Measurements from ENCODE around the gene LRP1B. TPM values are rescaled to one million over a fixed set of nuclear protein-coding genes. Genes with fewer than 3 reads are reported as not detected.

The LRP1B gene
- total and polyA plus RNA-seq, 4 donors = 0.01 to 0.84 (median 0.17) TPM

GRCh38 chr2:142112757-142113221 lies 18.0 kb downstream of the LRP1B start:
- H3K36me3 ChIP-seq (ENCODE audit: control insufficient read depth in 4 of 4, insufficient read depth in 3 of 4, low read depth in 1 of 4, low read length in 3 of 4) = no peaks in the 10 kb centered on the region
- TF ChIP-seq FOXA1 (IDR thresholded peaks at IDR 0.05) = no peak
- no peak for TF ChIP-seq CTCF (IDR thresholded peaks at IDR 0.05; ENCODE audit: low read depth, low read length, missing input control)
- no peak for TF ChIP-seq EGR1 (IDR thresholded peaks at IDR 0.05; ENCODE audit: low read depth in 2 of 2)
- no peak for TF ChIP-seq YY1 (IDR thresholded peaks at IDR 0.05)
- TF ChIP-seq ZBTB33 (IDR thresholded peaks at IDR 0.05) = no peak
- TF ChIP-seq JUND (IDR thresholded peaks at IDR 0.05) = no peak
- TF ChIP-seq HNF4G (IDR thresholded peaks at IDR 0.05) = no peak
- no peak for TF ChIP-seq REST (IDR thresholded peaks at IDR 0.05)
- TF ChIP-seq SP1 (IDR thresholded peaks at IDR 0.05) = no peak
- no peak for TF ChIP-seq GABPA (IDR thresholded peaks at IDR 0.05 in 1 of 2, conservative IDR thresholded peaks at IDR 0.05 in 1 of 2)
- TF ChIP-seq TAF1 (conservative IDR thresholded peaks at IDR 0.05) = no peak
- no peak for TF ChIP-seq RAD21 (IDR thresholded peaks at IDR 0.05)
- no peak for TF ChIP-seq MAX (IDR thresholded peaks at IDR 0.05)
- no peak for TF ChIP-seq NR2F2 (IDR thresholded peaks at IDR 0.05)
- no peak overlapping the region for H3K4me3 ChIP-seq (ENCODE audit: low read depth in 1 of 3, low read length in 3 of 3)
- DNase-seq (ENCODE audit: low spot score) = no peak
- no peak overlapping the region for H3K9ac ChIP-seq (ENCODE audit: low read depth in 1 of 2, low read length in 2 of 2)
- no peaks in the 10 kb centered on the region for H3K27me3 ChIP-seq (ENCODE audit: control insufficient read depth in 4 of 4, insufficient read depth in 4 of 4, low read length in 3 of 4)
- no peaks in the 10 kb centered on the region for H3K4me1 ChIP-seq (ENCODE audit: control insufficient read depth in 4 of 4, insufficient read depth in 4 of 4, low read length in 3 of 4)
- no peak overlapping the region for H3K27ac ChIP-seq (ENCODE audit: low read depth in 1 of 2, low read length in 2 of 2)
- H3K9me3 ChIP-seq (ENCODE audit: control insufficient read depth in 4 of 4, low read length in 3 of 4) = no peaks in the 10 kb centered on the region

- H3K9me3 ChIP-seq (ENCODE audit: control insufficient read depth in 4 of 4, low read length in 3 of 4) = no peaks in the 10 kb centered on the region
- no peaks in the 10 kb centered on the region for H3K36me3 ChIP-seq (ENCODE audit: control insufficient read depth in 4 of 4, insufficient read depth in 3 of 4, low read depth in 1 of 4, low read length in 3 of 4)
- H3K27ac ChIP-seq (ENCODE audit: low read depth in 1 of 2, low read length in 2 of 2) = no peak overlapping the region
- H3K27me3 ChIP-seq (ENCODE audit: control insufficient read depth in 4 of 4, insufficient read depth in 4 of 4, low read length in 3 of 4) = no peaks in the 10 kb centered on the region
- no peak overlapping the region for H3K4me3 ChIP-seq (ENCODE audit: low read depth in 1 of 3, low read length in 3 of 3)
- DNase-seq (ENCODE audit: low spot score) = no peak
- WGBS = 80% methylated on average over 2 of the region's 2 CpGs
- H3K4me1 ChIP-seq (ENCODE audit: control insufficient read depth in 4 of 4, insufficient read depth in 4 of 4, low read length in 3 of 4) = no peaks in the 10 kb centered on the region
- no peak overlapping the region for H3K9ac ChIP-seq (ENCODE audit: low read depth in 1 of 2, low read length in 2 of 2)
- TF ChIP-seq HNF4A (conservative IDR thresholded peaks at IDR 0.05) (no peak), ZBTB33 (IDR thresholded peaks at IDR 0.05) (no peak), JUND (IDR thresholded peaks at IDR 0.05) (no peak), TAF1 (conservative IDR thresholded peaks at IDR 0.05) (no peak), GABPA (IDR thresholded peaks at IDR 0.05 in 1 of 2, conservative IDR thresholded peaks at IDR 0.05 in 1 of 2) (no peak), REST (IDR thresholded peaks at IDR 0.05) (no peak), FOXA1 (IDR thresholded peaks at IDR 0.05) (no peak)
Measured at GRCh38 chr2:142104134-142104758, 26.6 kb downstream of the LRP1B start.
